ENCODE results near the gene GNB1.

- no peak for TF ChIP-seq CTCF (IDR thresholded peaks at IDR 0.05; ENCODE audit: poor library complexity)
- TF ChIP-seq EZH2phosphoT487 (IDR thresholded peaks at IDR 0.05; ENCODE audit: low read depth, severe bottlenecking, unreplicated experiment) = no peak
These were observed 28.0 kb upstream of the GNB1 start, which contains the start of gene TMEM52 for GRCh38 chr1:1918901-1919303.
